GM23338 (cell line): ENCODE measurements around the gene PDE1C. TPM values are rescaled to one million over a fixed set of nuclear protein-coding genes. Genes with fewer than 3 reads are reported as not detected.

Source experiments
- ATAC-seq: fragments of 200-7000 bp; cut with Tn5 transposase; 3 replicates; pipeline ENCODE4 v1.9.1; 2020
- DNase-seq: peaks from one replicate; pipeline ENCODE4 v3.0.0-alpha.2; 2015; ENCODE audit warnings: low spot score
- H2AFZ ChIP-seq: fragments of 200-600 bp; sonication (generic); 2 replicates; pipeline ENCODE4 v1.8.0; 2016; ENCODE audit warnings: antibody characterized with exemption, mild to moderate bottlenecking, moderate library complexity
- H3F3A ChIP-seq: fragments of 200-600 bp; sonication (generic); replicated peaks from 2 replicates; pipeline ENCODE4 v1.8.0; 2017; ENCODE audit warnings: antibody characterized with exemption, mixed run types, low read depth
- H3K27ac ChIP-seq: fragments of 200-600 bp; sonication (generic); 2 replicates; pipeline ENCODE4 v1.6.1; 2016; ENCODE audit warnings: low read depth
- H3K27me3 ChIP-seq: fragments of 200-600 bp; sonication (generic); 2 replicates; pipeline ENCODE4 v1.8.0; 2016; ENCODE audit warnings: mild to moderate bottlenecking, mixed run types, moderate library complexity; ENCODE audit not compliant: insufficient read depth
- H3K36me3 ChIP-seq: fragments of 200-600 bp; sonication (generic); 2 replicates; pipeline ENCODE4 v1.8.0; 2016; ENCODE audit warnings: mild to moderate bottlenecking; ENCODE audit not compliant: insufficient read depth
- H3K4me1 ChIP-seq: fragments of 200-600 bp; sonication (generic); 2 replicates; pipeline ENCODE4 v1.8.0; 2016; ENCODE audit warnings: mild to moderate bottlenecking, moderate library complexity; ENCODE audit not compliant: insufficient read depth
- H3K4me2 ChIP-seq: fragments of 200-600 bp; sonication (generic); 2 replicates; pipeline ENCODE4 v1.7.1; 2017; ENCODE audit warnings: mixed run types
- H3K4me3 ChIP-seq: fragments of 200-600 bp; sonication (generic); 2 replicates; pipeline ENCODE4 v1.6.1; 2016; ENCODE audit warnings: mixed run types
- H3K79me2 ChIP-seq: fragments of 200-600 bp; sonication (generic); replicated peaks from 2 replicates; pipeline ENCODE4 v1.8.0; 2017; ENCODE audit warnings: mild to moderate bottlenecking; ENCODE audit not compliant: insufficient read depth
- H3K9me2 ChIP-seq: fragments of 200-600 bp; sonication (generic); 2 replicates; pipeline ENCODE4 v1.8.0; 2017; ENCODE audit not compliant: insufficient read depth
- H4K20me1 ChIP-seq: fragments of 200-600 bp; sonication (generic); replicated peaks from 2 replicates; pipeline ENCODE4 v1.8.0; 2017; ENCODE audit warnings: mild to moderate bottlenecking; ENCODE audit not compliant: insufficient read depth
- H3K27ac Mint-ChIP-seq: 2 replicates; pipeline ENCODE4 v1.8.0; 2020; ENCODE audit warnings: inconsistent platforms, mild to moderate bottlenecking, moderate library complexity, mixed read lengths
- H3K27me3 Mint-ChIP-seq: 3 replicates; pipeline ENCODE4 v1.8.0; 2022; ENCODE audit warnings: low read depth, mild to moderate bottlenecking, moderate library complexity, mixed read lengths, inconsistent platforms; ENCODE audit not compliant: insufficient read depth, poor library complexity
- H3K36me3 Mint-ChIP-seq: 3 replicates; pipeline ENCODE4 v1.8.0; 2021; ENCODE audit warnings: low read depth, mild to moderate bottlenecking, inconsistent platforms, moderate library complexity, mixed read lengths
- H3K4me1 Mint-ChIP-seq: 3 replicates; pipeline ENCODE4 v1.8.0; 2020; ENCODE audit warnings: mild to moderate bottlenecking, inconsistent platforms, mixed read lengths
- H3K4me3 Mint-ChIP-seq: 3 replicates; pipeline ENCODE4 v1.8.0; 2021; ENCODE audit warnings: moderate library complexity, mild to moderate bottlenecking, inconsistent platforms, mixed read lengths
- H3K9me3 Mint-ChIP-seq: 3 replicates; pipeline ENCODE4 v1.8.0; 2020; ENCODE audit warnings: moderate library complexity, mild to moderate bottlenecking, inconsistent platforms, mixed read lengths
- CREB1 ChIP-seq: fragments of 250-450 bp; sonication (Bioruptor Pico); IDR thresholded peaks from 2 replicates; pipeline ENCODE4 v1.5.0; 2020; ENCODE audit warnings: low read depth, mild to moderate bottlenecking, moderate library complexity
- CTCF ChIP-seq, 2 experiments: fragments of 200-600 bp in 1 of 2; sonication (generic) in 1 of 2; conservative IDR thresholded peaks; 2 replicates each; pipeline versions ENCODE4 v1.5.1 to v1.6.1; 2016 to 2017; ENCODE audit warnings: antibody characterized with exemption in 2 of 2, low read depth in 2 of 2, mild to moderate bottlenecking in 2 of 2, moderate library complexity in 1 of 2
- EZH2 ChIP-seq: fragments of 200-600 bp; sonication (generic); IDR thresholded peaks from one replicate; pipeline ENCODE4 v1.8.0; 2017; ENCODE audit warnings: antibody characterized with exemption, mild to moderate bottlenecking, low read depth; ENCODE audit not compliant: unreplicated experiment
- JUNB ChIP-seq: IDR thresholded peaks from one replicate; pipeline ENCODE4 v1.6.1; 2016; ENCODE audit warnings: antibody characterized with exemption; ENCODE audit not compliant: unreplicated experiment
- NANOG ChIP-seq: IDR thresholded peaks from 2 replicates; pipeline ENCODE4 v1.6.1; 2016; ENCODE audit warnings: antibody characterized with exemption, borderline replicate concordance
- POLR2AphosphoS5 ChIP-seq: IDR thresholded peaks from 2 replicates; pipeline ENCODE4 v1.6.1; 2016; ENCODE audit warnings: antibody characterized with exemption, low read depth
- REST ChIP-seq: IDR thresholded peaks from one replicate; pipeline ENCODE4 v1.6.1; 2018; ENCODE audit warnings: antibody characterized with exemption; ENCODE audit not compliant: unreplicated experiment
- STAT1 ChIP-seq: IDR thresholded peaks from one replicate; pipeline ENCODE4 v1.6.1; 2016; ENCODE audit warnings: antibody characterized with exemption; ENCODE audit not compliant: unreplicated experiment
- ZNF331 ChIP-seq: fragments of 250-450 bp; sonication (Bioruptor Pico); IDR thresholded peaks from 2 replicates; pipeline ENCODE4 v1.5.0; 2020; ENCODE audit warnings: low read depth, mild to moderate bottlenecking, moderate library complexity
- ZNF462 ChIP-seq: fragments of 250-450 bp; sonication (Bioruptor Pico); IDR thresholded peaks from 2 replicates; pipeline ENCODE4 v1.5.0; 2020; ENCODE audit warnings: mild to moderate bottlenecking, moderate library complexity
- polyA plus RNA-seq: library from polyadenylated mRNA; unstranded; fragments of >200 nt; fragmentation: Nextera tagmentation; extraction: Ambion mirVana; gene quantifications from 2 replicates; pipeline ENCODE4 v1.2.1, GENCODE V29; 2016
- total RNA-seq: library from RNA; depleted of rRNA; stranded (reverse); fragments of >200 nt; shearing (Covaris generic); gene quantifications from 2 replicates; pipeline ENCODE4 v1.2.3, GENCODE V29; 2014

The PDE1C gene
- total and polyA plus RNA-seq, 2 experiments from 2014 or later = 0.28 TPM; not detected in 1

GRCh38 chr7:32049599-32049998, 20.6 kb downstream of the PDE1C start:
- DNase-seq (no peak), ATAC-seq (no peak)
- H3K36me3 Mint-ChIP-seq = no peaks in the 10 kb centered on the region
- Histone ChIP-seq H3K4me1 (peaks cover 4% of the 10 kb centered on the region), H2AFZ (no peak overlapping the region), H3K27me3 (no peaks in the 10 kb centered on the region), H3K27ac (no peak overlapping the region), H3F3A (no peaks in the 10 kb centered on the region), H4K20me1 (no peaks in the 10 kb centered on the region), H3K79me2 (no peaks in the 10 kb centered on the region), H3K4me2 (no peak overlapping the region), H3K9me2 (peaks cover under 1% of the 10 kb centered on the region; the same call in 1 of the 2 replicates), H3K4me3 (no peak overlapping the region), H3K36me3 (no peaks in the 10 kb centered on the region)
- H3K9me3 Mint-ChIP-seq = no peaks in the 10 kb centered on the region
- TF ChIP-seq NANOG (no peak), ZNF331 (CRISPR knock-in tag) (no peak), JUNB (no peak), REST (no peak), CREB1 (no peak), EZH2 (no peak), ZNF462 (CRISPR knock-in tag) (no peak), POLR2AphosphoS5 (no peak), STAT1 (no peak), CTCF (conservative IDR thresholded peaks at IDR 0.05; ENCODE audit: low read depth in 2 of 2) (no peak)
- H3K27ac Mint-ChIP-seq = no peak overlapping the region
- no peak overlapping the region for H3K4me3 Mint-ChIP-seq
- peaks cover 2% of the 10 kb centered on the region for H3K27me3 Mint-ChIP-seq
- H3K4me1 Mint-ChIP-seq = peaks cover 7% of the 10 kb centered on the region
